Measurements from ENCODE around the gene GMCL2. TPM values are rescaled to one million over a fixed set of nuclear protein-coding genes. Genes with fewer than 3 reads are reported as not detected.
A peak's percentile ranks its signal among the peaks of the same experiment; 100 is the strongest.

Gene GMCL2
- total RNA-seq, 1 donor from 2014 or later = not detected

DNA sequence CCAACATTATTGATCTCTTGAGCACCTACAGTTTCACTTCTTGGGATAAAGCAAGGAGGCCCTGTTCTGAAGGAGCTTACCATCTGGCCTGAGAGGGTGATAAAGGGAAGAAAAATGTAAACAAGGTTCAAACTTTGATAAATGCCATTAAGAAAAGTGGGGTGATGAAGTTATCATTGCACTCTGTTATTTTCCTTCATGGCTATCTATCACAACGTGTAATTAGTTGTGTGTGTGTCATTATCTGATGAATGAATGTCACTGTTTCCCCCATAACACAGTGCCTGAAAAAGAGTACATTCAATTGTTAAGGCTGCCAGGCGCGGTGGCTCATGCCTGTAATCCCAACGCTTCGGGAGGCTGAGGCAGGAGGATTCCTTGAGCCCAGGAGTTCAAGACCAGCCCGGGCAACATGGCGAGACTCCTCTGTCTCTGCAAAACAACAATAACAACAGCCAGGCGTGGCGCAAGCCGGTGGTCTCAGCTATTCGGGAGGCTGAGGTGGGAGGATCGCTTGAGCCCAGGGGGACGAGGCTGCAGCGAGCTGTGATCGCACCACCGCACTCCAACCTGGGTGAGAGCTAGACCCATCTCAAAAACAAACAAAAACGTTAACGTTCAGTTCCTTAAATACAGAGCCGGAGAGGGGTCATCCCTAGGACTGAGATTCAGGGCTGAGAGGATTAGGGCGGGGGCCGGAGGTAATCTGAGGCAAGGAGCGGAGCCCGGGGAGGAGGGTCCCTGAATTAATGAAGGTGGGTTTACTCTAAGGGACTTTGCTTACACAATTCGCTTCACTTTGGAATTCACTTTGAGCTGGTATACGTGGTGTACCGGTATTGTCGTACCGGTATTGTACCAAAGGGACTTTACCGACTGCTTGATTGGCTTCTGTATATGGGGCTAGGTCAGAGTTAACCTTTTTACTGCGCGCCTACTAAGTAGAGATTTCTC, 34.4 kb downstream of the GMCL2 start:
- H3K36me3 ChIP-seq (ENCODE audit: control insufficient read depth, insufficient read depth, low read length) = peaks cover 21% of the 10 kb centered on the region
- no peaks in the 10 kb centered on the region for H3K27me3 ChIP-seq (ENCODE audit: control insufficient read depth, insufficient read depth, low read length)
- no peak for TF ChIP-seq CTCF (IDR thresholded peaks at IDR 0.05; ENCODE audit: insufficient read depth, low read length, severe bottlenecking)
- peak overlapping the region; percentile 73 for H3K4me3 ChIP-seq (ENCODE audit: low read depth, low read length)
- DNase-seq (ENCODE audit: low read depth) = no peak
- FAIRE-seq = no peak

- Histone ChIP-seq H3K27me3 (ENCODE audit: control insufficient read depth, insufficient read depth, low read length) (no peaks in the 10 kb centered on the region), H3K4me3 (ENCODE audit: low read depth, low read length) (no peak overlapping the region), H3K36me3 (ENCODE audit: control insufficient read depth, insufficient read depth, low read length) (peaks cover 27% of the 10 kb centered on the region)
- peak; percentile 25 for TF ChIP-seq CTCF (IDR thresholded peaks at IDR 0.05; ENCODE audit: insufficient read depth, low read length, severe bottlenecking)
- DNase-seq (ENCODE audit: low read depth) (no peak), FAIRE-seq (no peak)
These were observed 36.0 kb downstream of the GMCL2 start for GRCh38 chr5:178150977-178151734.

GRCh38 chr5:178149199-178149932, 37.8 kb downstream of the GMCL2 start:
- H3K27me3 ChIP-seq (ENCODE audit: control insufficient read depth, insufficient read depth, low read length) = no peaks in the 10 kb centered on the region
- no peak for TF ChIP-seq CTCF (IDR thresholded peaks at IDR 0.05; ENCODE audit: insufficient read depth, low read length, severe bottlenecking)
- FAIRE-seq (no peak), DNase-seq (ENCODE audit: low read depth) (no peak)
- peaks cover 27% of the 10 kb centered on the region for H3K36me3 ChIP-seq (ENCODE audit: control insufficient read depth, insufficient read depth, low read length)
- H3K4me3 ChIP-seq (ENCODE audit: low read depth, low read length) = no peak overlapping the region

GRCh38 chr5:178147406-178147805, 39.8 kb downstream of the GMCL2 start:
- H3K4me3 ChIP-seq (ENCODE audit: low read depth, low read length) = no peak overlapping the region
- DNase-seq (ENCODE audit: low read depth) (no peak), FAIRE-seq (no peak)
- no peak for TF ChIP-seq CTCF (IDR thresholded peaks at IDR 0.05; ENCODE audit: insufficient read depth, low read length, severe bottlenecking)
- peaks cover 36% of the 10 kb centered on the region for H3K36me3 ChIP-seq (ENCODE audit: control insufficient read depth, insufficient read depth, low read length)
- no peaks in the 10 kb centered on the region for H3K27me3 ChIP-seq (ENCODE audit: control insufficient read depth, insufficient read depth, low read length)

DNA sequence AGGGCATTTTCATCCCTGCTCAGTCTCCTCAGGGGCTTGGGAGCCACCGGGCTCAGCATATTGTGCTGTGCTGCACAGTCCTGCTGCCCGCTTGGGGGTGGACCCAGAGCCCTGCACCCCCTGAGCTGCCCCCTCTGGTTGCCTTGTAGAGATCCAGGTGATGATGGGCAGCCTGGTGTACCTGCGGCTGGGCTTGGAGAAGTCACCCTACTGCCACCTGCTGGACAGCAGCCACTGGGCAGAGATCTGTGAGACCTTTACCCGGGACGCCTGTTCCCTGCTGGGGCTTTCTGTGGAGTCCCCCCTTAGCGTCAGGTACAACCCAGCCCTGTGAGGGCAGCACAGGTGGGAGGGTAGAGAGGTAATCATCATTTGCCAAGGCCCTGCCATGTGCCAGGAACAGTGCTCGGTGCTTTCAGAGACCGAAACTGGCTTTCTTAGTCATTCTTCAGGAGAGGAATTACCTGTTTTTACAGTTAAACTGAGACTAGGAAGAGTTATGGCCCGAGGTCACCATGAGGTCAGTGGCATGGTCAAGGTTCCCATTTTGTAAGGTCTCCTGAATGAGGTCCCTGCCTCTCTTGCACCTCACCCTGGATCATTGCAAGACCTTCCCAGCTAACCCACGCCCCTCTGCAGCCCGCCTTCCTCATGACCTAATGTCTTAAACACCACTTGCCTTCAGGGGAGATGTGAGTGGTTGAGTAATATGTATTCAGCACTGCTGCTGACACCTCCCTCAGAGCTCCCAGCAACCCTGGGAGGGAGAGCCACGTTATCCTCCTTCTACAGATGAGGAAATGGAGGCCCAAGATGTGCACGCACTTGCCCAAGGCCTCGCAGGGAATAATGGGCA, 41.0 kb downstream of the GMCL2 start:
- H3K4me3 ChIP-seq (ENCODE audit: low read depth, low read length) = no peak overlapping the region
- DNase-seq (ENCODE audit: low read depth) = peak; percentile 96
- FAIRE-seq = peak; percentile 99
- H3K36me3 ChIP-seq (ENCODE audit: control insufficient read depth, insufficient read depth, low read length) = peaks cover 36% of the 10 kb centered on the region
- no peaks in the 10 kb centered on the region for H3K27me3 ChIP-seq (ENCODE audit: control insufficient read depth, insufficient read depth, low read length)
- peak; percentile 90 for TF ChIP-seq CTCF (IDR thresholded peaks at IDR 0.05; ENCODE audit: insufficient read depth, low read length, severe bottlenecking)
